ENCODE results near the gene SKAP2.

SKAP2 gene

DNA sequence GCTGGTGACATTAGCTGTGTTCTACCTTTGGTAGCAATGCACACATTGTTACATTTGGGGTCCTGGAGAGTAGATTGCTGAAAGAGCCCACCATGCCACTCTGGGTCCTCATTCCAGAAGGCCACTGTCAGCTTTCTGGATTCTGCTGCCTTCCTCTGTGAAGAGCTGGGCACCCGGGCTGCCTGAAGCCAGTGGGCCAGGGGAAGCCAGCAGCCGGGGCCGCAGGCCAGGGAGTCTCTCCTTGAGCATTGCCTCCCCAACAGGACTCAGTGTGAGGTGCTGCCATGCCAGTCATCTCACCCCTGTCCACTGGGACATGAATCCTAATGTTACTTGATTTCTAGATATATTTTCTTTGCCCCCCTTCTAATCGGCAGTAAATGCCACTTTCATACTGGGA lies 234.0 kb downstream of the SKAP2 start:
- DNase-seq, result no peak

DNA sequence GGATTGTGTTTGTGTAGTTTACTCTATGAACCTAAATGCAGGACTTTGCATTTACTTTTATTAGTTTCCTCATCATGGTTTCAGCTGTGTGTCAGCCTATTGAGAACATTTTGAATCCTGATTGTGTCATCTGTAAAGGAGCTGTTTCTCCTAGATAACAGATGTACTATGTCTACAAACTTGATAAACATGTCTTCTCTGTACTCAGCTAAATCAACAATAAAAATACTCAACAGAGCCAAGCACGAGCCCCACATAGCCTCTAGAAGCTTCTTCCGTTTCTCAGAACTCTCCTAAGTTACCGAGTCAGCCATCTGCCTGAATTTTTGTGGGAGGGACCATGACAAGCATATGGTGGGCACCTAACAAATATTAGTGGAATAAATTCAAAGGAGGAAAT lies 234.7 kb downstream of the SKAP2 start:
- no peak for DNase-seq

DNA sequence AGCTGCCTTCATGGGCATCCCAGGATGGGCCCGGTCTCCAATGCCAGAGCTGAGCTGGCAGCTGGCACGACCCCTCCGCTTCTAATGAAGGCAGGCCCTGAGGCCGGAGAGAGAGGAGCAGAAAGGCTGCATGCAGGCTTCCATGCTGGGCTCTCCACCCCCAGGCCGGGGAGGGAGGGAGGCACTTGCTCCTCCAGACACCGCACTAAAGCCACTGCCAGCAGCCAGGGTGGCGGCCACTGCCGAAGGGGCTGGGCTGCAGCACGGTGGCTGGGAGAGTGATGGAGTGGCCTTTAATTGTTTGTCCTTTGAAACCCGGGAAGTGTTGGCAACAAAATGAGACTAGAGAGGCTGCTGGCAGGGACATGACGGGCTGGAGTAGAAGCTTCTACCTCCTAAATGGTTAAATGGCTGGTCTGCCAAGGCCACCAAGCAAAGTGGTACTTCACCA lies 236.5 kb downstream of the SKAP2 start:
- peak; percentile 80 for DNase-seq

DNA sequence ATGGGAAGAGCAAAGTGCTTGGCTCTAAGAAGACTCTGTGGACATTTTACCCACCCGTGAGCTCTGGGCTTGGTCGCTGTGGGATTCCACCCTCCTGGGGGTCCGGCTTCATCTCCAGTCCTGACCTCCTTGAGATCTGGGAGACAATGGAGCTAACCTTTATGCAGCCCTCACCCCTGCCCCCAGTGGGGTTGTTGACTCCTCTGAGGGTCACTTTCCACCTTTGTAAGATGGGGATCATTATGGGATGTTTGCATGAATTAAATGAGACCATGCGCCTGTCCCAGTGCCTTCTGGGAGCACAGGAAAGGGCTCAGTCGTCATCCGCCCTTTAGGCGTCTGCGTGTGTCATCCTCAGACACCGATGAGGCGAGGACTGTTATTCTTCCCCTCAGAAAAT lies 237.2 kb downstream of the SKAP2 start:
- DNase-seq, result peak; percentile 44

DNA sequence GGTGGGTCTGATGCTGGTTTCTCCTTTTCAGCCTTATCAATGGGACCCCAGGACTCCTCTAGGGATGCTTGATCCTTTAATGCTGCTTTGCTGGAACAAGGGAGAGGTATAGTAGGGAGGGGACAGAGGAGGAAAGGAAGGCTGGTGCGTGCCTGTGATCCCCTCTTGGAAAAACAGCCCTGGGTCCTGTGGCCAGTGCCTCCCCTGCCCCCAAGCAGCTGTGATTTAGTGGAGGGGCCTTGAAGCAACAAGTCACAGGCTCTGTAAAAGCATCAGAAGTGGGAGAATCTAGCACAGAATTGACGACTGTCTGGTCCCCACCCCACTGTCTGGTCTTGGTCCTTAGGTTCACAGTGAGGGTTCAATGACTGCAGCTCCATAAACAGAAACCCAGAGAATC lies 237.7 kb downstream of the SKAP2 start:
- no peak for DNase-seq

DNA sequence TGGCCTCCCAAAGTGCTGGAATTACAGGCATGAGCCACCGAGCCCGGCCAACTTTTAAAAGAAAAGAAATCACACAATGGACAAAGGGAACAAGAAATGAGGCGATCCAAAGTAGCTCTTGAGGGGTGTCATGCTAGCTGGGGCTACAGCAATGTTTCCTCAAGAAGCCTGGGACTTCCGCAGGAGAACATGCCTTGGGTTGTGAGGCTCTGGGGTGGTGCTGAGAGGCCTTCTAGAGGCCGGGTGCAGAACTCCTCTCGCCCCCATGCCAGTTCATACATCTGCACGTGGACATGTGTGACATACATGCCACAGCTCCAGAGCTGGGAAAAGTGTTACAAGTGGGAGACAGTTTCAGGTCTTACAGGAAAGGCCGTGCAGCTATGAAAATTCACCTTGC lies 238.2 kb downstream of the SKAP2 start:
- no peak for DNase-seq

DNA sequence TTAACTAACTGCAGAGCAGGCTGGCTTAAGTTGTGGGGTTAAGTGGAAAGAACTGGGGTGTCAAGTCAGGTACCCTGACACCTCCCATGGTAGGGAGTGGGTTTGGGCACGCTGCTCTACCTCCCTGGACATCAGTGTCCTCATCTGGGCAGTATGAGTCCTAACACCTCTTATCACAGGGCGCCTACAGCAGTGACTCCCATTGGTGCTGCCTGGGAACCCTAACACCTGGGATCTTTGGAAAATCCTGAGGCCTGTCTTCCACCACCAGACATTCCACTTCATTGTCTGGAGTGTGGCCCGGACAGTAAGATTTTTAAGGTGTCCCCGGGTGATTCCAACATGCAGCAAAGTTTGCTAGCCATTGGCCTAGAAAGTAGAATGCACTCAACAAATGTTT lies 239.1 kb downstream of the SKAP2 start:
- DNase-seq, result no peak

DNA sequence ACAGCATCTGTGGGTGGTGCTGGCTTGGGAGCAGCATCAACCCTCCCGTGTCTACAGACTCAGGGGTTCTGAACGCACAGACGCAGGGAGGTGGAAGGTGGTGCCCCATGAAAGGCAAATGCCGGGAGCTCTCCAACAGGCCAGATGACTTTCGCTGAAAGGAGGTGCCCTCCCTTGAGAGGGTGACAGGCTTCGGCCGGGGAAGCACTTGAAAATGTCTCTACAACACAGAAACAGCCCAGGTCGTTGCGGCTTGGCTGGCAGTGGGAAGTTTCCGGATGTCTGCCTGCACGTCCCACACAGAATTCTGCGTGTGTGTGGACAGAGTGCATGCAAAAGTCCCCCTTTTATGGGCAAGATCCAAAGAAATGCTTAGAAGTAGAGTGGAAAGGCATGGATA lies 239.6 kb downstream of the SKAP2 start:
- DNase-seq, result no peak

DNA sequence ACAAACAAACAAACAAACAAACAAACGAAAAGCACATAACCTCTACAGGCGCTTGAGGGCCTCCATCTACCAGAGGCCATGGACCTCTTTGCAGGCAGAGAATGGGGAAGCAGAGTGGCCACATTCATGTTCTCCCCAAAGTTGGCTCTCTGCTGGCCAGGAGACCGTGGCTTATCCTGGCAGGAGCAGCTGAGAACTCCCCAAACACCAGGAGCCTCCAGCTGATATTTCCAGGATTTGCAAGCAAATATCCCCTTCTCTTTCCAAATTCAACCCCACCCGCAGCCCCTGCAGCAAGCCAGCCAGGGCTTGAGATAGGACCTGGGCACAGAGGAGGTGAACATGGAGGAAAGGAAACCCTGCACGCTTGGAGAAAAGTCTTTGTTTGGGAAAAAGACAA lies 240.0 kb downstream of the SKAP2 start:
- DNase-seq, result no peak

DNA sequence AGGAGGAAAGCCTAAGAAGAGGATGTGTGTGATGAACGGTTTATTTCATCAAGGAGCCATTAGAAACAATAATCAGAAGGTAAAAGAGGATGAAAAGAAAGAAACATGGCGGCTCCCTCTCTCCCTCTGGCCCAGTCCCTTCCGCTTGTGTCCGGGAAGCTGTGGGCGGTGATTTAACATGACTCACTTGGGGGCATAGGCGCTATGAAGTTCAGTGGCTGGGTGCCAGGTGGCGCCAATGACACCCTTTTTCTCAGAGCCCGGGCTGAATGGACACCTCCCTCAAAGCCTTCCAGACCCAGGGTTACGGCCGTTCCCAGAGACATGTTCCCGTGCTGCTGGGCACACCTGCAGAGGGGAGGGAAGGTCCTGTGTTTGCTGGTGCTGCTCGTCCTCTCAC lies 244.0 kb downstream of the SKAP2 start:
- no peak for DNase-seq

DNA sequence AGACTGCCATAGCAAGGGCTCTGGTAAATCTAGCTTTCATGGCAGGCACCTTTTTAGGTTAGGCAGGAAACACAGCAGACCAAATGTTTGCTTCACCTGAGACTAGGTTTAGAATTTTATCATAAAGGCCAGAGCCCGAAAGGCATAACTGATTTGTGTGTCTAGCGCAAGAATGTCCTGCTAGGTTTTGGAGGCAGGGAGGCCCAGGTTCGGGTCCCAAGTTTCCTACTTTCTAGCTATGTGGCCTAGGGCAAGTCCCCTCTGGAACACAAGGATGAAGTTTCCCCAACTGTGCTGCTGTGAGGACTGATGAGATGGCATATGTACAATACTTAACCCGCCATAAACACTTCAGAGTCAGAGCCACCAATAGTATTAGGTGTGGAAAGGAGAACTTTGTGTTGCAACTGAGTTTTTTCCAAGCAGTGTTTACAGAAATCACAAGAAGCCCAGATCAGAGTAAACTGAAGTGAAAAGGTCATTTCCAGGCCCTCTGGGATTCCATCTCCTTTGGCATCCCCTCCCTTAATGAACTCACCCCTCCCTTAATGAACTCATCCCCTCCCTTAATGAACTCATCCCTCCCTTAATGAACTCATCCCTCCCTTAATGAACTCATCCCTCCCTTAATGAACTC lies 244.9 kb downstream of the SKAP2 start:
- no peak for DNase-seq

DNA sequence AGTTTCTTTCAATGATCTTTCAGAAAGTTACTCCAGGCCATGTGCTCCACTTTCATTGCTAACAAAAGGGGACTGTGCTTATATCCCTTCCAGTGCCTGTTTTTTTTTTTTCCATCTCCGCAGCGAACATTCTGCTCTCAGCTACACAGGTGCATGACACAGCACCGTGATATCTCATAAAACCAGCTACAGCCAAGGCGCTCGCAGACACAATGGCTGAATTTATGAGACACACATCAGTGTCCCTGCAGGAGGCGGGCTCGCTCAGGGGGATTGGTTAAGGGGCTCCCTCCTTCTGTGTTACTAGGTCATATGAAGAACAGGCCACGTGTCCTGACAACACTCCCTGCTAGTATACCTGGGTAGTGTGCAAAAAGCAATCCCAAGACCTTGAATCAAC lies 245.5 kb downstream of the SKAP2 start:
- DNase-seq, result peak; percentile 38

DNA sequence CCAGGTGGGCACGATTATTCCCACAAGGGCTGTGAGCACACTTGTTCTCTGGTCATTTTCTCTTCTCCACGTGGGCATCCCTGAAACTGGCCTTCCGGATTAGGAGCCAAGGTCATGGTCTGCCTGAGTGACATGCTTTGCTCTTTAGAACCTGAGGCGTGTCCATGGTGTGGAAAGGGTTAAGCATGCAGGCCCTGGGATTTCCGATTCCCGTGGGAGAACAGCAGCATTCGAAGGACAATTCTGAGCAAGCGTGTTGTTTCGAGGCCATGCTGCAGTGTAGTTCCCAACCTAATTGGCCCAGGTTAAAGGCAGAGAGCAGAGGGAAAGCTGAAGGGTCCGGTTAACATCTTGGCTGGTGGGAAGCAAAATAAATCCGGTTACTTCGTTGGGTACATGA lies 245.9 kb downstream of the SKAP2 start:
- peak; percentile 46 for DNase-seq
